K562 (cell line): ENCODE results near the gene MAGI1. TPM values are rescaled to one million over a fixed set of nuclear protein-coding genes. Genes with fewer than 3 reads are reported as not detected.

ENCODE experiments used
- ATAC-seq: fragments of 200-7000 bp; cut with Tn5 transposase; 3 replicates; pipeline ENCODE4 v1.9.1; 2020; ENCODE audit warnings: moderate library complexity
- BruUV-seq: library from RNA; stranded (reverse); fragments of 400-500 nt; replicated peaks from 2 replicates; lab custom pipeline; 2021; lab: Mats Ljungman, UMichigan
- CTCF ChIA-PET: fragments of 300-600 bp; formaldehyde crosslinking; extraction: SDS; loops from one replicate; lab custom pipeline; 2021; ENCODE audit warnings: low intra/inter-chr PET ratio; lab: Yijun Ruan, JAX
- POLR2A ChIA-PET: fragments of 300-600, 350-650 bp; sonication (Branson Sonifier 250); formaldehyde crosslinking; extraction: SDS; loops from one replicate; lab custom pipeline; 2021; ENCODE audit warnings: antibody characterized with exemption, inconsistent platforms; lab: Yijun Ruan, JAX
- DNase-seq, 4 experiments: peaks; one replicate each; pipeline versions ENCODE4 v3.0.0 to v3.0.0-alpha.2; 2011 to 2018; ENCODE audit warnings: low spot score in 3 of 4, mixed read lengths in 3 of 4; ENCODE audit errors: extremely low read depth in 1 of 4
- FAIRE-seq: peaks from 2 replicates; lab custom pipeline; 2011; peaks lifted over from hg19 to GRCh38; lab: Jason Lieb, UNC
- H2AFZ ChIP-seq: 2 replicates; pipeline ENCODE4 v1.6.0; 2011; ENCODE audit warnings: low read depth, low read length, control low read depth, inconsistent platforms
- H3K27ac ChIP-seq: fragments of 200-600 bp; 3 replicates; pipeline ENCODE4 v1.8.0; 2011; ENCODE audit warnings: low read depth, mild to moderate bottlenecking, control low read depth, inconsistent platforms, low read length, moderate library complexity, mixed read lengths; ENCODE audit errors: extremely low read depth
- H3K27me3 ChIP-seq, 2 experiments: fragments of 300-600 bp in 1 of 2; 2 replicates in 1 of 2; 3 replicates in 1 of 2; pipeline versions ENCODE4 v1.6.0 to v1.8.0; 2011; ENCODE audit warnings: inconsistent platforms in 2 of 2, low read length in 2 of 2, mild to moderate bottlenecking in 1 of 2, mixed read lengths in 1 of 2, moderate library complexity in 1 of 2; ENCODE audit not compliant: control insufficient read depth in 2 of 2, insufficient read depth in 2 of 2
- H3K36me3 ChIP-seq: fragments of 300-600 bp; 3 replicates; pipeline ENCODE4 v1.8.0; 2011; ENCODE audit warnings: mild to moderate bottlenecking, low read length, inconsistent platforms; ENCODE audit not compliant: control insufficient read depth, insufficient read depth
- H3K4me1 ChIP-seq, 2 experiments: fragments of 200-600 bp in 1 of 2; replicated peaks in 1 of 2; 2 replicates in 1 of 2; 3 replicates in 1 of 2; pipeline versions ENCODE4 v1.5.1 to v1.8.0; 2011; ENCODE audit warnings: inconsistent platforms in 2 of 2, low read length in 2 of 2, mild to moderate bottlenecking in 1 of 2, mixed read lengths in 1 of 2, moderate library complexity in 1 of 2; ENCODE audit not compliant: control insufficient read depth in 2 of 2, insufficient read depth in 2 of 2
- H3K4me2 ChIP-seq: 2 replicates; pipeline ENCODE4 v1.6.1; 2011; ENCODE audit warnings: low read length, control low read depth, inconsistent platforms, mixed read lengths; ENCODE audit not compliant: insufficient read depth
- H3K4me3 ChIP-seq: fragments of 200-600 bp; sonication (generic), shearing (Covaris generic); 2 replicates; pipeline ENCODE4 v1.5.1; 2016; ENCODE audit warnings: control low read depth, inconsistent platforms
- H3K79me2 ChIP-seq: fragments of 200-600 bp; 3 replicates; pipeline ENCODE4 v1.8.0; 2011; ENCODE audit warnings: low read length, inconsistent platforms; ENCODE audit not compliant: control insufficient read depth, insufficient read depth
- H3K9ac ChIP-seq, 2 experiments: 2 replicates each; pipeline versions ENCODE4 v1.6.0 to v1.6.1; 2011; ENCODE audit warnings: low read depth in 2 of 2, low read length in 2 of 2, control low read depth in 1 of 2, inconsistent platforms in 1 of 2, mild to moderate bottlenecking in 1 of 2, mixed read lengths in 1 of 2; ENCODE audit not compliant: insufficient read depth in 1 of 2
- H3K9me1 ChIP-seq: one replicate; pipeline ENCODE4 v1.6.0; 2011; ENCODE audit warnings: inconsistent platforms, mild to moderate bottlenecking, low read length, moderate library complexity; ENCODE audit not compliant: control insufficient read depth, insufficient read depth
- H3K9me3 ChIP-seq: replicated peaks from 2 replicates; pipeline ENCODE4 v1.5.1; 2011; ENCODE audit warnings: low read depth, low read length, inconsistent platforms; ENCODE audit not compliant: control insufficient read depth, insufficient read depth
- H4K20me1 ChIP-seq: replicated peaks from 2 replicates; pipeline ENCODE4 v1.6.1; 2011; ENCODE audit warnings: low read length, inconsistent platforms, mixed read lengths; ENCODE audit not compliant: control insufficient read depth, insufficient read depth
- MEIS2 ChIP-seq: fragments of 450-650 bp; IDR thresholded peaks from 2 replicates; pipeline ENCODE4 v1.6.1; 2014; ENCODE audit warnings: mild to moderate bottlenecking; ENCODE audit not compliant: partially characterized antibody
- PKNOX1 ChIP-seq: fragments of 450-650 bp; IDR thresholded peaks from 2 replicates; pipeline ENCODE4 v1.6.1; 2016
- ZBTB12 ChIP-seq: fragments of 250-450 bp; sonication (Bioruptor Pico); IDR thresholded peaks from 2 replicates; pipeline ENCODE4 v1.4.0; 2020
- WGBS: fragments of 100-300 bp; shearing (Covaris generic); methylation state at CpG from one replicate; pipeline ENCODE4 v1.1.6; 2016; ENCODE audit warnings: low coverage, mixed read lengths; ENCODE audit not compliant: insufficient coverage; ENCODE audit errors: missing lambda C conversion rate; 5-methylcytosine and 5-hydroxymethylcytosine counted together
- in situ Hi-C: fragments of 300-500 bp; cut with MboI; formaldehyde crosslinking; loops from 4 replicates; pipeline ENCODE4 v1.15.0; 2018; ENCODE audit warnings: inconsistent platforms, mixed read lengths
- intact Hi-C: fragments of 100-400 bp; cut with micrococcal nuclease; formaldehyde crosslinking; loops from 2 replicates; pipeline ENCODE4 v1.14.2; 2022
- polyA plus RNA-seq, 8 experiments: library from polyadenylated mRNA; depleted of rRNA in 4 of 8; stranded (reverse) in 5 of 8; unstranded in 3 of 8; fragments of >200 nt; fragmentation: Nextera tagmentation in 2 of 8; fragmentation: Illumina TruSeq in 1 of 8; extraction: Ambion mirVana in 2 of 8; extraction: Trizol in 1 of 8; gene quantifications; 2 replicates each; pipeline versions ENCODE4 v1.2.1 to v1.2.3, GENCODE V29; 2011 to 2014; ENCODE audit warnings: inconsistent platforms in 1 of 8, missing spikeins in 1 of 8
- total RNA-seq, 7 experiments: library from RNA; depleted of rRNA in 6 of 7; stranded (reverse); fragments of >200 nt in 6 of 7; fragmentation: Illumina TruSeq in 2 of 7; extraction: Trizol in 2 of 7; gene quantifications; 2 replicates each; pipeline versions ENCODE4 v1.2.1 to v1.2.3, GENCODE V29; 2011 to 2021; ENCODE audit warnings: low replicate concordance in 1 of 7

The MAGI1 gene
- total and polyA plus RNA-seq, 9 of the 15 experiments (the other 6 are each of a cell fraction or from before 2014, with no cell fraction given): 7.8 to 59.4 (median 43.2) TPM

- DNase-seq: no peak
- POLR2A ChIA-PET: no interaction called here
Observed at GRCh38 chr3:65623362-65623761, 415.4 kb downstream of the MAGI1 start.

More at GRCh38 chr3:65623362-65623761, 415.4 kb downstream of the MAGI1 start:
- H4K20me1 ChIP-seq: no peaks in the 10 kb centered on the region
- 33% methylated on average over 1 of the region's 1 CpG for WGBS
- no peaks in the 10 kb centered on the region for H3K36me3 ChIP-seq
- no peak overlapping the region for H2AFZ ChIP-seq
- H3K9me3 ChIP-seq: no peaks in the 10 kb centered on the region; the same call in 1 of the 2 replicates
- H3K27me3 ChIP-seq: no peaks in the 10 kb centered on the region
- intact Hi-C loops: no loop called here
- in situ Hi-C loops: no loop called here
- H3K4me3 ChIP-seq: no peak overlapping the region
- H3K9ac ChIP-seq: no peak overlapping the region
- no peak for ATAC-seq
- BruUV-seq: no TSS peak
- H3K4me2 ChIP-seq: no peak overlapping the region
- H3K27ac ChIP-seq: no peak overlapping the region
- peaks cover 0 to 13% of the 10 kb centered on the region in 2 experiments; a peak in 3 of 5 replicates for H3K4me1 ChIP-seq
- TF ChIP-seq PKNOX1 (0 out of 2 replicates have a peak, but pooled peaks have one; percentile 6), MEIS2 (peak; percentile 12), ZBTB12 (CRISPR knock-in tag) (no peak)
- no peaks in the 10 kb centered on the region for H3K79me2 ChIP-seq
- H3K9me1 ChIP-seq: no peaks in the 10 kb centered on the region
- CTCF ChIA-PET: no interaction called here
- FAIRE-seq: no peak
